ENCODE results near the gene WFS1. TPM values are rescaled to one million over a fixed set of nuclear protein-coding genes. Genes with fewer than 3 reads are reported as not detected.

The WFS1 gene
- total and polyA plus RNA-seq, 2 of the 8 experiments (the other 6 are each of a cell fraction or from before 2014, with no cell fraction given): 29.1 to 43.1 TPM

- Histone ChIP-seq H3K27me3 (replicated peaks in 1 of 4; ENCODE audit: control insufficient read depth in 3 of 4, extremely low read depth in 1 of 4, insufficient read depth in 3 of 4, low read length in 3 of 4) (no peaks in the 10 kb centered on the region), H4K91ac (replicated peaks; ENCODE audit: insufficient read length, low read length) (no peak overlapping the region), H4K8ac (ENCODE audit: extremely low read depth, insufficient read depth, low read length) (no peak overlapping the region), H3K56ac (replicated peaks; ENCODE audit: insufficient read length, low read depth, low read length) (no peak overlapping the region), H3K4me3 (ENCODE audit: extremely low read depth in 1 of 4, insufficient read depth in 2 of 4, low read depth in 3 of 4, low read length in 4 of 4) (no peak overlapping the region), H2AFZ (ENCODE audit: low read length) (no peak overlapping the region), H4K20me1 (replicated peaks in 1 of 2; ENCODE audit: control insufficient read depth in 1 of 2, insufficient read depth in 2 of 2, low read length in 2 of 2) (peaks cover 0 to 5% of the 10 kb centered on the region in 2 experiments), H3K18ac (ENCODE audit: extremely low read depth, low read length) (no peak overlapping the region), H2BK15ac (ENCODE audit: low read length) (no peak overlapping the region), H3K4me2 (ENCODE audit: insufficient read depth in 1 of 2, low read depth in 2 of 2, low read length in 2 of 2) (no peak overlapping the region), H2BK120ac (replicated peaks; ENCODE audit: low read depth, low read length) (no peak overlapping the region), H2BK20ac (ENCODE audit: low read length) (no peak overlapping the region), H3K9me3 (ENCODE audit: insufficient read depth in 2 of 2, low read depth in 1 of 2, low read length in 1 of 2) (no peaks in the 10 kb centered on the region), H2AK5ac (ENCODE audit: low read depth, low read length) (no peak overlapping the region), H3K4me1 (replicated peaks in 1 of 4; ENCODE audit: control insufficient read depth in 3 of 4, insufficient read depth in 4 of 4, low read length in 3 of 4) (no peaks in the 10 kb centered on the region), H3K23me2 (ENCODE audit: low read depth, low read length) (no peaks in the 10 kb centered on the region), H3K4ac (replicated peaks; ENCODE audit: insufficient read length, low read depth, low read length) (no peak overlapping the region), H4K5ac (ENCODE audit: insufficient read length, low read depth, low read length) (no peak overlapping the region), H3K79me1 (ENCODE audit: low read depth, low read length) (0 out of 2 replicates have a peak, but pooled peaks cover 3% of the 10 kb centered on the region), H3K9ac (replicated peaks in 1 of 4; ENCODE audit: extremely low read depth in 1 of 4, low read depth in 3 of 4, low read length in 3 of 4) (no peak overlapping the region), H3K23ac (ENCODE audit: insufficient read length) (no peak overlapping the region), H3K14ac (ENCODE audit: insufficient read length) (no peak overlapping the region), H3K79me2 (ENCODE audit: control insufficient read depth in 1 of 2, insufficient read depth in 2 of 2, low read length in 2 of 2) (no peaks in the 10 kb centered on the region), H3K27ac (ENCODE audit: low read depth, low read length) (no peak overlapping the region), H2BK5ac (ENCODE audit: low read depth, low read length) (no peak overlapping the region), H2BK12ac (ENCODE audit: low read depth, low read length) (no peak overlapping the region), H3K36me3 (ENCODE audit: control insufficient read depth in 2 of 4, insufficient read depth in 4 of 4, low read length in 3 of 4) (peaks cover 0 to 10% (median 7%) of the 10 kb centered on the region in 4 experiments; a peak in 4 of 8 replicates)
- 80% methylated on average over 23 of the region's 25 CpGs; no CpG with 5 or more reads in 1 of the 2 experiments for WGBS, 2 experiments (ENCODE audit: extremely low coverage in 1 of 2, insufficient coverage in 1 of 2, insufficient read length in 1 of 2, insufficient replicate concordance in 2 of 2, low coverage in 1 of 2, low lambda C conversion rate in 2 of 2, missing lambda C conversion rate in 1 of 2)
- DNase-seq (ENCODE audit: low read depth in 1 of 2, low spot score in 2 of 2): no peak
- POLR2A ChIA-PET (ENCODE audit: partially characterized antibody): interaction anchor here (1.1 to 1.5 kb wide), 2 partner anchors 10 to 14 kb away, joined by 3 to 5 read pairs; no protein-coding TSS in a partner anchor
- CTCF ChIA-PET (ENCODE audit: partially characterized antibody): interaction anchor here (0.9 to 2.6 kb wide), 9 partner anchors 9 to 41 kb away, joined by 3 to 15 read pairs (median 3); no protein-coding TSS in a partner anchor
- peak in 1 of 3 experiments; percentile 15; a peak in 1 of 4 replicates for TF ChIP-seq CTCF (IDR thresholded peaks at IDR 0.05; ENCODE audit: control extremely low read depth in 1 of 3, insufficient read depth in 1 of 3, low read depth in 1 of 3, low read length in 3 of 3)
- TF ChIP-seq CEBPB (IDR thresholded peaks at IDR 0.05; ENCODE audit: low read depth, low read length): peak; percentile 80
- TF ChIP-seq TBP (IDR thresholded peaks at IDR 0.05; ENCODE audit: low read depth, low read length): no peak
- no peak for FAIRE-seq
Observed at GRCh38 chr4:6290769-6291547, 21.3 kb downstream of the WFS1 start.
